Natural killer cell treated with Interleukin-12 subunit alpha and Interleukin-12 subunit beta and Interleukin-15 and Interleukin-18, amount 100 ng/mL, for 72 hours (primary cell): ENCODE results near the gene GDPD5. TPM values are rescaled to one million over a fixed set of nuclear protein-coding genes. Genes with fewer than 3 reads are reported as not detected.

Experiments used
- ATAC-seq, 2 donors: fragments of 150-1000 bp; cut with Tn5 transposase in 1 of 2; sonication (Bioruptor Pico), chemical (Tn5 transposase) in 1 of 2; 2 replicates each; pipeline ENCODE4 v1.10.0; 2021
- DNase-seq: peaks from one replicate; pipeline ENCODE4 v3.0.0; 2022; ENCODE audit warnings: low spot score
- H3K27ac Mint-ChIP-seq, 2 donors: 1 replicate in 1 of 2; 2 replicates in 1 of 2; pipeline ENCODE4 v1.8.0; 2022; ENCODE audit warnings: mixed read lengths in 2 of 2, mild to moderate bottlenecking in 1 of 2, moderate library complexity in 1 of 2
- H3K27me3 Mint-ChIP-seq, 2 donors: 1 replicate in 1 of 2; 2 replicates in 1 of 2; pipeline ENCODE4 v1.8.0; 2022; ENCODE audit warnings: mixed read lengths in 2 of 2
- H3K36me3 Mint-ChIP-seq: one replicate; pipeline ENCODE4 v1.8.0; 2022; ENCODE audit warnings: mixed read lengths
- H3K4me1 Mint-ChIP-seq, 2 donors: 1 replicate in 1 of 2; 2 replicates in 1 of 2; pipeline ENCODE4 v1.8.0; 2022; ENCODE audit warnings: low read depth in 2 of 2, mixed read lengths in 2 of 2, mild to moderate bottlenecking in 1 of 2
- H3K4me3 Mint-ChIP-seq: one replicate; pipeline ENCODE4 v1.8.0; 2022; ENCODE audit warnings: mixed read lengths
- H3K9me3 Mint-ChIP-seq: 2 replicates; pipeline ENCODE4 v1.8.0; 2022; ENCODE audit warnings: mixed read lengths
- total RNA-seq, 2 donors: library from RNA; stranded (reverse); gene quantifications; one replicate each; pipeline ENCODE4 v1.2.3, GENCODE V29; 2022

Gene GDPD5
- total RNA-seq, 2 donors from 2014 or later = 7.2 to 28.2 TPM

DNA sequence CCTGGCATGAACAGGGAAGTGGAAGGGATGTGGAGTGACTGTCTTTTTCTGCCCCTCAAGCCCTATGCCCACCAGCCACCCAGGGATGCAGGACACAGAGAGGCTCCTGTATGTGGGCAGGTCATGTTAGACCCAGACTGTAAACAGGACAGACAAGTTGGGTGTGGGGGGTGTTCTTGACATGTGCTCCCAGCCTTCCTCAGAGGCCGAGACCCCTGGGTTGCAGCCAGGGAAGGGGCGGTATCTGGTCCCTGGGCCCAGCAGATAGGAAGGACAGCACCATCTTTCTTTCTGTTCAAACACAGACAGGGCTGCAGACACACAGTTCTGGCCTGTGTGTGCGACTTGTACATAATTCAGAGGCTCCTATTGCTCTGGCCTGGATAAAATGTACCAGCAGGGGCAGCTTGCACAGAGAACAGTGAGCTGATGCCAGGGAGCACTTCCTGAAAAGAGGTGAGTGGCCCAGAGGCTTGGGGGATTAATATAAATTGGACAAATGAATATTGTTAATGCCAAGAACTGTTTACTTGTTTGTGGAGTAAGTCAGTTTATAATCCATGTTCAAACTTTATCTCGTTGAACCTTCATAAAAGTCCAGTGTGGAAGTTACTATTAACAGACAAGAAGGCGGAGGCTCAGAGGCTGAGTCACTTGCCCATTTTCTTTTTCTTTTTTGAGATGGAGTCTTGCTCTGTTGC, 16.6 kb downstream of the GDPD5 start:
- no peaks in the 10 kb centered on the region for H3K36me3 Mint-ChIP-seq
- no peaks in the 10 kb centered on the region for H3K27me3 Mint-ChIP-seq
- H3K27ac Mint-ChIP-seq = peak overlapping the region in 1 of 2 donors; percentile 73
- DNase-seq (no peak), ATAC-seq (no peak)
- H3K4me3 Mint-ChIP-seq = no peak overlapping the region
- H3K9me3 Mint-ChIP-seq = no peaks in the 10 kb centered on the region
- peaks cover 8 to 11% of the 10 kb centered on the region in 2 donors for H3K4me1 Mint-ChIP-seq

DNA sequence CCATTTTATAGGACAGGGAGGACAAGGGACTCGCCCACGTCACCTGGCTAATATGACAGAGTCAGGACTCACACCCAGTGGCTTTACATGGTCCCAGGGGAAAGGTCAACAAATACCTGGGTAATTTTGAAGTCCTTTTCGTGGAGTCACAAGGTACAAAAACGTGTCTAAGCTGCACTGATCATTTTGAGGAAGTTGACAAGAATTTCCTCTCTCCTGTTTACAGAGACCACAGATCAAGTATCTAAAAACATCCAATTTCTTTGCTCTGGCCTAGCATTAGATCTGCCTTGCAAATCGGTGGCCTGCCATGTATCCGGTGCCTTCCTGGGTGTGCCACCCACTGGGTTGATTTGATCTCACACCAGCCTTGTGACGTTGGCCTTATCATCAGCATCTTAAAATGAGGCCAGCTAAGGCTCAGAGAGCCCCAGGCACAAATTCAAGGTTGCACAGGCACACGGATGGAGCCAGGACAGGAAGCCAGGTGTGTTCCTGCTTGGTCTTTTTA, 17.6 kb downstream of the GDPD5 start:
- peak overlapping the region; percentile 44 for H3K4me3 Mint-ChIP-seq

DNA sequence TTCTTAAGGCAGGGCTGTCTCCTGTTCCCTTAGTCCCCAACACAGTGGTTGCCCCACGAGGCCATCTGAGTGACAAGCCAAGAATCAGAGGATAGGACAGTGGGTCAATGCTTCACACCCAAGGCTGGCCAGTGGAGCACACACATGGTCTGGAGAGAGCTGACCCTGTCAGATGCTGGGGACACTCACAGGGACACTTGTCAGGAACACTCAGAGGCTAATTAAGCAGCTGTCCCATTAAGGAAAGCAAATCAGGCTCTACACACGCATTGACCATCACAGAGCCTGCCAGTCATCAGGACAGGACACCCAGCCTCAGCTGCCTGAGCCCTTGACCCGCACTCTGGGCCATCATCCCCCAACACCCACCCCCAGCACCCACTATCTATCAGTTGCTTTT, 18.2 kb downstream of the GDPD5 start:
- no peaks in the 10 kb centered on the region for H3K27me3 Mint-ChIP-seq
- H3K9me3 Mint-ChIP-seq = no peaks in the 10 kb centered on the region
- DNase-seq (no peak), ATAC-seq (no peak)
- H3K4me1 Mint-ChIP-seq = peaks cover 8 to 11% of the 10 kb centered on the region in 2 donors
- no peaks in the 10 kb centered on the region for H3K36me3 Mint-ChIP-seq
- H3K4me3 Mint-ChIP-seq = no peak overlapping the region
- H3K27ac Mint-ChIP-seq = peak overlapping the region; percentile 63 to 73

More for the DNA sequence above, 17.6 kb downstream of the GDPD5 start:
- no peaks in the 10 kb centered on the region for H3K9me3 Mint-ChIP-seq
- DNase-seq = no peak
- peak in 1 of 2 donors; percentile 78 for ATAC-seq
- no peaks in the 10 kb centered on the region for H3K27me3 Mint-ChIP-seq
- peak overlapping the region; percentile 63 to 73 for H3K27ac Mint-ChIP-seq
- H3K4me1 Mint-ChIP-seq = peaks cover 8 to 11% of the 10 kb centered on the region in 2 donors
- no peaks in the 10 kb centered on the region for H3K36me3 Mint-ChIP-seq

DNA sequence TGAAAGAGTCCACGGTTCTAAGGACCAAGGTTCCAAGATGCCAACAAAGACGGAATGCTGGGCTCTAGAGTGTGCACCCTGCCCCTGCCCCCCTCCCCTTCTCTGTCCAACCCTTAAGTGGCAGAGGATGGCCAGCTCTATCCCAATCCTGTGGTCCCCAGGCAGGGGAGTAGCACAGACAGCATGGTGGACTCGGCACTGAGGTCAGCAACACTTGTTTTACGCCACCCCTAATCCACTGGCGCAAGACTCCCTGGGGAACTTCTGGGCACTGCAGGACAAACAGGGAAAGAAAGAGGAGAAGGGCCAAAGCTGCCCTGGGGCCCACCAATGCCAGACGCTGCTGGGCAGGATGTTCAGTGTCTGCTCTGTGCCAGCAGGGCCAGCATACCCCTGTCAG, 18.9 kb downstream of the GDPD5 start:
- no peak for ATAC-seq
- H3K27ac Mint-ChIP-seq = peak overlapping the region in 1 of 2 donors; percentile 19
- H3K4me3 Mint-ChIP-seq = no peak overlapping the region
- H3K4me1 Mint-ChIP-seq = peaks cover 14% of the 10 kb centered on the region in 2 donors
- H3K9me3 Mint-ChIP-seq = no peaks in the 10 kb centered on the region
- no peaks in the 10 kb centered on the region for H3K27me3 Mint-ChIP-seq
- DNase-seq = no peak
- H3K36me3 Mint-ChIP-seq = no peaks in the 10 kb centered on the region

DNA sequence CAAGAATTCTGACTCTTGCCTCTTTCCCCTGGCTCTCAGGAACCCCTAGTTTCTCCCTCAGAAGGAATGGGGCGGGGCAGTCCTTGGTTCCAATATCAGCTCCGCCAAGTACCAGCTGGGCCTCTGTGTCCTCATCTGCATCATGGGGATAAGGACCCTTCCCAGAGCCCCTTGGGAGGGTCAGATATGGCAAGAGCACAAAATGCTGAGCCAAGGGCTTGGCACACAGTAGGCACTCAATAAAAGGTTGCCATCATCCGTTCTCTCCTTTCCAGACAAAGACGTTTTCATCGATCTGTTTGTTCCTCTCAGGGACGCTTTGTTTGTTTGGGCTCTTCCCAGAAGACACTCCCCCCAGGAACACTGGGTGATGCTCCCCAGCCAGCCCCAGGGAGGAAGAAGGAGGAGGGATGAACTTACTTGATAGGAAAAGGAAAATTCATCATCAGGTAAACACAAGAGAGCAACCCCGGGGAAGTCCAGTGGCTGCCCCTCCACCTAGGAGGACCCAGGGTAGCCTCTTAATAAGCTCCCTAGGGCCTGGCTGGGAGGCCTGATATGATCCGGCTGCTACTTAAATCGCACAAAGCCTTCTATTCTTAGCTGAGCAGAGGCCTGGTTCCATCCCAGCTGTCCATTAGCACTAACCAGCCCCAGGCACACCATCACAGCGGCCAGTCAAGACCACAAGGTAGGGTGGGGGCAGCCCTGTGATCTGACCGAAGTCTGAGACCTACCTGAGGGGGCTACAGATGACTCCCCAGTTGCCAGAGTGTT, 19.6 kb downstream of the GDPD5 start:
- no peak overlapping the region for H3K4me3 Mint-ChIP-seq
- no peak for ATAC-seq
- H3K27me3 Mint-ChIP-seq = no peaks in the 10 kb centered on the region
- peaks cover 14% of the 10 kb centered on the region in 2 donors for H3K4me1 Mint-ChIP-seq
- H3K27ac Mint-ChIP-seq = peak overlapping the region in 1 of 2 donors; percentile 19
- H3K36me3 Mint-ChIP-seq = no peaks in the 10 kb centered on the region
- DNase-seq = no peak
- no peaks in the 10 kb centered on the region for H3K9me3 Mint-ChIP-seq

DNA sequence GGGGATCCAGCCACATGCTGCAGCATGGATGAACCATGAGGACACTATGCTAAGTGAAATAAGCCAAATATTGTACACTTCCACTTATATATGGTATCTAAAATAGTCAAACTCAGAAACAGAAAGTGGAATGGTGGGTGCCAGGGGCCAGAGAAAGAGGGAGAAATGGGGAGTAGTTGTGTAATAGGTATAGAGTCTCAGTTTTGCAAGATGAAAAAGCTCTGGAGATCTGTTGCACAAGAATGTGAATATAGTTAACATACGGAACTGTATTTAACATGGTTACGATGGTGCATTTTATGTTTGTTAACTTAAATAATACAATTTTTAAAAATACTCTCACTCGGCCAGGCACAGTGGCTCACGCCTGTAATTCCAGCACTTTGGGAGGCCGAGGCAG, 21.2 kb downstream of the GDPD5 start:
- ATAC-seq = no peak
- peaks cover 23 to 25% of the 10 kb centered on the region in 2 donors for H3K4me1 Mint-ChIP-seq
- H3K4me3 Mint-ChIP-seq = no peak overlapping the region

DNA sequence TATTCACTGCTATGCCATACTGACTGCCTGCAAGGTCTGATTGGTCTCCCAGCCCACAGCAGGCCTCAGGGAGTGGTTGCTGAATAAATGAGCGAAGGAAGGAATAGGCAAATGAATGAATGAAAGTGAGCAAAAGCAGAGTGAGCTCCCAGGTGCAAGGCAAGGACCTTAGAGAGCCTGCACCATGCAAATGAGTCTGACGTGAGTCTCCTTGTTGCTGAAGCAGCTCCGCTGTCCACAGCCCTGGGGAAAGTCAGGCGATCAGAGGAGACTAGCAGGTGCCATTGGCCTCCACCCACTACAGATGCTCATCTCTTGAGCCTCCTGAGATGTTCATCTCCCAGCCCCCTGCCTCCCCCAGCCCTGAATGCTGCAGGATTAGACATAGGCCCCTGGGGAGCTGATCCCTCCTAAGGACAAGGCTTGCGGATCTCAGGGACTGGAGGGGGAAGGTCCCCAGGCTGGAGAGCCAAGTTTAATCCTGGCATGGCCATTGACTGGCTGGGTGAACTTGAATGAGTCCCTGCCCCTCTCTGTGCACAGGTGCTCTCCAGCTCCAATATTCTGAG, 22.1 kb downstream of the GDPD5 start:
- DNase-seq = no peak
- Mint-ChIP-seq H3K36me3 (no peaks in the 10 kb centered on the region), H3K27ac (no peak overlapping the region)

More for the DNA sequence above, 21.2 kb downstream of the GDPD5 start:
- no peak for DNase-seq
- Mint-ChIP-seq H3K27ac (no peak overlapping the region), H3K36me3 (no peaks in the 10 kb centered on the region), H3K27me3 (peaks cover 0 to 4% of the 10 kb centered on the region in 2 donors), H3K9me3 (no peaks in the 10 kb centered on the region)

DNA sequence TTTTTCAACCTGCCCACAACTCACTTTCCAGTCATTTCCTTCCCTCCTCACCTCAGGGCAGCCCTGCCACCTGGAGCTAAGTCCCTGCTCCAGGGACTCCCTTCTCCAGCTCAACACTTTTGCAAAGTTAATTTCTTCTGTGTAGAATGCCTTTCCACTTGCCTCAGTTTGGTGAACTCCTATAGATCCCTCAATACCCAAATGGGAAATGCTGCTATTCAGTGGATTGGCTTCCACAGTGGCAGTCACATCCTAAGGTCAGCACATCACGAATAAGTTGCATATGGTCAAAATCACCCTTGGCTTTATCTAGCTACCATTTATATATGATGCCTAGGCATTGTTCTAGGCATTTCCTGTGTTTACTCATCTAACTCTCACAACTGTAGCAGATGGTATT, 23.6 kb downstream of the GDPD5 start:
- no peaks in the 10 kb centered on the region for H3K9me3 Mint-ChIP-seq
- ATAC-seq (no peak), DNase-seq (no peak)
- no peak overlapping the region for H3K27ac Mint-ChIP-seq
- H3K4me1 Mint-ChIP-seq = peaks cover 12 to 16% of the 10 kb centered on the region in 2 donors
- H3K36me3 Mint-ChIP-seq = no peaks in the 10 kb centered on the region
- H3K4me3 Mint-ChIP-seq = no peak overlapping the region
- peaks cover 0 to 4% of the 10 kb centered on the region in 2 donors for H3K27me3 Mint-ChIP-seq

More for the DNA sequence above, 22.1 kb downstream of the GDPD5 start:
- peaks cover 23 to 25% of the 10 kb centered on the region in 2 donors for H3K4me1 Mint-ChIP-seq
- peaks cover 0 to 4% of the 10 kb centered on the region in 2 donors for H3K27me3 Mint-ChIP-seq
- no peaks in the 10 kb centered on the region for H3K9me3 Mint-ChIP-seq
- no peak for ATAC-seq
- H3K4me3 Mint-ChIP-seq = no peak overlapping the region

DNA sequence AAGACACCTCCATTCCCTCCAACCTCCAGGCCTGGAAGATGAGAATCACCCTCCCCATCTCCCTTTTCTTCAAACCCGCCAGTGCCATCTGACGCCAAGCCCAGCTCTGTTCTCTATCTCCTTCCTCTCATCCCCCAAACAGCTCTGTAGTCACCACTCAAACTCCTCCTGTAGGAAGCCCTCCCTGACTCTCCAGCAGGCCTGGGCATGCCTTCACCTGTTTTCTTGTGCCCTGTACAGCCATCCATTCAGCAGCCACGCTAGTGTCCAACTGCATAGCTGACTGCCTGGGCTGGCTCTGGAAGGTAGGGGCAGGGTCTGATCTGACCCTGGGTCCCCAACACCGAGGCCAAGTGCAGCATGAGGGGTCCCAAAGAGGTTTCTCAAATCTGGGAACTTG, 25.0 kb downstream of the GDPD5 start:
- H3K4me1 Mint-ChIP-seq = peaks cover 12 to 16% of the 10 kb centered on the region in 2 donors
- no peaks in the 10 kb centered on the region for H3K9me3 Mint-ChIP-seq
- no peak for DNase-seq
- no peak overlapping the region for H3K27ac Mint-ChIP-seq
- no peak for ATAC-seq
- no peak overlapping the region for H3K4me3 Mint-ChIP-seq
- no peaks in the 10 kb centered on the region for H3K36me3 Mint-ChIP-seq
- peaks cover 0 to 4% of the 10 kb centered on the region in 2 donors for H3K27me3 Mint-ChIP-seq

DNA sequence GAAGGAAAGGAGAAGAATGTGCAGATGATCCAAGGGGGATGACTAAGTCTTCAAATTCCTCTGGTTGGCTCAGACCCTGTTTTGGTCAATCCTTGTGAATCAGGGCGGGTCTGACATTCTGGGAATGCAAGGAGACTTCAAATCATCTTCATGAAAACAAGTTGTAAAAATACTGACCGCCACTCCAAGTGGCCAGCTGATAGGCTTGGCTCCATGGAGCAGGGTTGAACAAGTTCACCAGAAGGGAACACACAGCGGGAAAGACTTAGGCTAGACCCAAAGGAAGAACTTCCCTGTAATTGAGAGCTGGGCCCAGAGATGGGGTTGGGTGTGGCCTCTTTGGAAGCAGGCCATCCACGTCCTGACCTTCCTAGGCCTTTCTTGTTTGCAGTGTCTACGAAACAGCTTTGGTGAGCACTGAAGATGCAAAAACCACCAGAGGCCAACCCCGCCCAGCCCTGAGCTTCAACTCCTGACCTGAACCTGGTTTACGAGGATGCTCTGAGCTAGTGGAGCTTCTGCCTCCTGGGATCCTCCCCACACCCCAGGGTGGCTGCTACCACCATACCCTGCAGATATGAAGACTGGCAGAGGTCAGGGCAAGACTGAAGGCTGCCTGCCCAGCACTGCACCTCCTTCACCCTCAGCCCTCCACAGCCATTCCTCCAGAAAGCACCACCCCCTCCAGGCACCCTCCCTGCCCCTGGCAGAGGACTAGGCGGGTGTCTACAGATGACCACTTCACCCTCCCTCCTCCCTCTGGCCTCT, 26.1 kb downstream of the GDPD5 start:
- H3K36me3 Mint-ChIP-seq = no peaks in the 10 kb centered on the region
- H3K27me3 Mint-ChIP-seq = peaks cover 0 to 4% of the 10 kb centered on the region in 2 donors
- H3K4me1 Mint-ChIP-seq = peaks cover 12 to 16% of the 10 kb centered on the region in 2 donors
- H3K9me3 Mint-ChIP-seq = no peaks in the 10 kb centered on the region
- H3K4me3 Mint-ChIP-seq = no peak overlapping the region
- DNase-seq (no peak), ATAC-seq (no peak)
- H3K27ac Mint-ChIP-seq = no peak overlapping the region

DNA sequence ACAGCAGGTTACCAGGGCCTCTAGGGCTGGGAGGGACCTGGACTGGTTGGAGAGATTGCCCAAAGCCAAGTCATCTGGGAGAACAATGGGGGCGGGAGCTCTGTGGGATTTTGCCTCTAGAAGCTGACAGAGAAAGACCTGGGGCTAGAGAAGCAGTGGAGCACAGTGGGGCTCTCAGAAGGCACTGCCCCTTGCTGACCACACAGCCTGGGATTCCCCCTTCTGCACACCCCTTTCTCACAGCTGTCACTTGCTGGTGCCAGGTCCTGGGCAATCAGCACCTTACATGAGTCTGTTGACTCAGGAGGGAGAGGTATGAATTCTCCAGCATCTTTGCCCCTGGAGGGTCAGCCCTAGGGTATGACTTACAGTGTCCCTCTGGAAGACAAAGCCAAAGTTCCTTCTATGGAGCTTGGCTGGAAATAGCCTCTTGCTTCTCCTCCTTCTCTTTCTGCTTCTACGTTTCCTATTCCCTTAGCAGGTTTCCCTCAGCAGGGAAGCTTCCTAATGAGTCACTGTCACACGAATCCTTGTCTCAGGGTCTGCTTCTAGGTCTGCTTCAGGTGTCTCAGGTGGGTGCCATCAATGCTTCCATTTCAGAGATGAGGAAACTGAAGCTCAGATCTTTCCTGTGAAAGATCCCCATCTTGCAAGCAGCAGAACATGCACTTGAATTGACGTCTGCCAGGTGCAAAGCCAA, 27.0 kb downstream of the GDPD5 start:
- H3K4me1 Mint-ChIP-seq = peaks cover 12 to 16% of the 10 kb centered on the region in 2 donors
- no peaks in the 10 kb centered on the region for H3K36me3 Mint-ChIP-seq
- no peak overlapping the region for H3K4me3 Mint-ChIP-seq
- H3K27ac Mint-ChIP-seq = no peak overlapping the region
- ATAC-seq (no peak), DNase-seq (no peak)
- H3K9me3 Mint-ChIP-seq = no peaks in the 10 kb centered on the region
- peaks cover 0 to 4% of the 10 kb centered on the region in 2 donors for H3K27me3 Mint-ChIP-seq

DNA sequence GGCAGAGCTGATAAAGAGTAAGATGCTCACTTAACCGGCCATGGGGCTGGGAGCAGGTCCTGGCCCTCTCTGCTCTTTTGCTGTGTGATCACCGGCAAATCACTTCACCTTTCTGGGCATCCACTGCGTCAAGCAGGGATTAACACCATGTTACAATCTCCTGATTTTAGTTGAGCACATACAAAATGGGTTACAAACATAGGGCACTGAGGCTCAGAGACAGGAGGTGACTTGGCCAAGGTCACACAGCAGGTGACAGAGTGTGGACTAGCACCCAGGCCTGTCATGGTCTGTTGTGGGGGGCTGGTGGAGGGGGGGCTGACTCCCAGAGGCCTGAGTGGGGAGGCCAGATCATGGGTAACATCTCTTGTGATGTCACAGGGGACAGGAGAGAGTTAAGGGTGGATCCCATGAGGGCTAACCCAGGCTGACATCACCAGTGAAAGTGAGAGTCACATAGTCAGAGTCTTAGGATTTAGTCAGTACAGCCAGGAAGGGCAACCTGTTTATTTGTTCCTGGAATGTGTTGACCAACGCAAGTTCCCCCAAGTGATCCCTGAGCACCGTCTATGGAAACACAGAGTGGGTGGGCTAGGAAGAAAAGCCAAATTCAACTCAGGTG, 27.8 kb downstream of the GDPD5 start:
- no peak overlapping the region for H3K27ac Mint-ChIP-seq
- H3K27me3 Mint-ChIP-seq = peaks cover 0 to 4% of the 10 kb centered on the region in 2 donors
- H3K36me3 Mint-ChIP-seq = no peaks in the 10 kb centered on the region
- H3K4me3 Mint-ChIP-seq = no peak overlapping the region
- H3K4me1 Mint-ChIP-seq = peaks cover 12 to 16% of the 10 kb centered on the region in 2 donors
- ATAC-seq (peak in 1 of 2 donors; percentile 2), DNase-seq (no peak)
- no peaks in the 10 kb centered on the region for H3K9me3 Mint-ChIP-seq
